K562 (cell line): ENCODE measurements around the gene TRMT2A. TPM values are rescaled to one million over a fixed set of nuclear protein-coding genes. Genes with fewer than 3 reads are reported as not detected.

ENCODE experiments used
- CAMTA2 ChIP-seq: fragments of 250-450 bp; sonication (Bioruptor Pico); conservative IDR thresholded peaks from 2 replicates; pipeline ENCODE4 v1.5.1; 2022
- CBX2 ChIP-seq: fragments of 200-600 bp; sonication (generic); IDR thresholded peaks from one replicate; pipeline ENCODE4 v1.6.1; 2012; ENCODE audit warnings: mild to moderate bottlenecking, low read length, inconsistent platforms; ENCODE audit not compliant: insufficient read depth, poor library complexity, severe bottlenecking
- CEBPB ChIP-seq: fragments of 450-650 bp; IDR thresholded peaks from 2 replicates; pipeline ENCODE4 v1.6.1; 2016; ENCODE audit warnings: missing genetic modification characterization, missing compliant biosample characterization
- CREB1 ChIP-seq, 2 experiments: sonication (generic) in 1 of 2; formaldehyde crosslinking in 1 of 2; IDR thresholded peaks; 2 replicates each; pipeline versions ENCODE4 v1.6.1 to v1.8.0; 2012 to 2022; ENCODE audit warnings: inconsistent platforms in 1 of 2, mild to moderate bottlenecking in 1 of 2, missing genetic modification reagents in 1 of 2, moderate library complexity in 1 of 2
- FOXA3 ChIP-seq, 2 experiments: fragments of 450-650 bp in 1 of 2; sonication (generic) in 1 of 2; formaldehyde crosslinking; IDR thresholded peaks in 1 of 2; conservative IDR thresholded peaks in 1 of 2; 2 replicates each; pipeline versions ENCODE4 v1.4.0 to v1.8.0; 2020 to 2022; ENCODE audit warnings: mild to moderate bottlenecking in 2 of 2, missing genetic modification reagents in 1 of 2
- FOXK1 ChIP-seq: sonication (generic); formaldehyde crosslinking; IDR thresholded peaks from 2 replicates; pipeline ENCODE4 v1.8.0; 2022; ENCODE audit warnings: missing genetic modification reagents, mild to moderate bottlenecking, borderline replicate concordance
- MXI1 ChIP-seq: IDR thresholded peaks from 2 replicates; pipeline ENCODE4 v1.6.1; 2011; ENCODE audit warnings: low read depth, mild to moderate bottlenecking, improper control_type of control experiment, low read length
- RERE ChIP-seq: sonication (generic); formaldehyde crosslinking; IDR thresholded peaks from 2 replicates; pipeline ENCODE4 v1.8.0; 2023; ENCODE audit warnings: missing genetic modification reagents, mild to moderate bottlenecking, borderline replicate concordance
- SMARCE1 ChIP-seq: fragments of 450-650 bp; IDR thresholded peaks from 2 replicates; pipeline ENCODE4 v1.7.1; 2016; ENCODE audit warnings: mild to moderate bottlenecking
- SP1 ChIP-seq: sonication (generic); formaldehyde crosslinking; IDR thresholded peaks from 2 replicates; pipeline ENCODE4 v1.8.1; 2022; ENCODE audit warnings: mild to moderate bottlenecking, missing genetic modification reagents
- SRSF1 ChIP-seq: fragments of 200-400 bp; formaldehyde crosslinking; IDR thresholded peaks from 2 replicates; pipeline ENCODE4 v1.6.1; 2017; ENCODE audit warnings: mild to moderate bottlenecking, low read depth, low read length, moderate library complexity
- TARDBP ChIP-seq: fragments of 450-650 bp; IDR thresholded peaks from 2 replicates; pipeline ENCODE4 v1.6.1; 2016
- TCF7 ChIP-seq: sonication (generic); IDR thresholded peaks from 2 replicates; pipeline ENCODE4 v1.6.1; 2016; ENCODE audit warnings: antibody characterized with exemption, borderline replicate concordance
- THAP12 ChIP-seq: fragments of 250-450 bp; sonication (Bioruptor Pico); IDR thresholded peaks from 2 replicates; pipeline ENCODE4 v1.9.0; 2021; ENCODE audit warnings: mild to moderate bottlenecking, inconsistent platforms
- ZNF121 ChIP-seq: sonication (generic); formaldehyde crosslinking; conservative IDR thresholded peaks from 2 replicates; pipeline ENCODE4 v1.8.0; 2022; ENCODE audit warnings: missing genetic modification reagents
- ZNF217 ChIP-seq: sonication (generic); formaldehyde crosslinking; IDR thresholded peaks from 2 replicates; pipeline ENCODE4 v1.8.0; 2022; ENCODE audit warnings: mild to moderate bottlenecking, missing genetic modification reagents
- polyA plus RNA-seq, 8 experiments: library from polyadenylated mRNA; depleted of rRNA in 4 of 8; stranded (reverse) in 5 of 8; unstranded in 3 of 8; fragments of >200 nt; fragmentation: Nextera tagmentation in 2 of 8; fragmentation: Illumina TruSeq in 1 of 8; extraction: Ambion mirVana in 2 of 8; extraction: Trizol in 1 of 8; gene quantifications; 2 replicates each; pipeline versions ENCODE4 v1.2.1 to v1.2.3, GENCODE V29; 2011 to 2014; ENCODE audit warnings: inconsistent platforms in 1 of 8, missing spikeins in 1 of 8
- total RNA-seq, 7 experiments: library from RNA; depleted of rRNA in 6 of 7; stranded (reverse); fragments of >200 nt in 6 of 7; fragmentation: Illumina TruSeq in 2 of 7; extraction: Trizol in 2 of 7; gene quantifications; 2 replicates each; pipeline versions ENCODE4 v1.2.1 to v1.2.3, GENCODE V29; 2011 to 2021; ENCODE audit warnings: low replicate concordance in 1 of 7
- TF ChIP-seq, protein P1 (sequence below): fragments of 450-650 bp; formaldehyde crosslinking; conservative IDR thresholded peaks from 2 replicates; pipeline ENCODE4 v1.4.0; 2022; ENCODE audit warnings: mild to moderate bottlenecking, missing genetic modification characterization

TRMT2A gene
- total and polyA plus RNA-seq, 9 of the 15 experiments (the other 6 are each of a cell fraction or from before 2014, with no cell fraction given), result 1.6 to 265 (median 140) TPM

DNA sequence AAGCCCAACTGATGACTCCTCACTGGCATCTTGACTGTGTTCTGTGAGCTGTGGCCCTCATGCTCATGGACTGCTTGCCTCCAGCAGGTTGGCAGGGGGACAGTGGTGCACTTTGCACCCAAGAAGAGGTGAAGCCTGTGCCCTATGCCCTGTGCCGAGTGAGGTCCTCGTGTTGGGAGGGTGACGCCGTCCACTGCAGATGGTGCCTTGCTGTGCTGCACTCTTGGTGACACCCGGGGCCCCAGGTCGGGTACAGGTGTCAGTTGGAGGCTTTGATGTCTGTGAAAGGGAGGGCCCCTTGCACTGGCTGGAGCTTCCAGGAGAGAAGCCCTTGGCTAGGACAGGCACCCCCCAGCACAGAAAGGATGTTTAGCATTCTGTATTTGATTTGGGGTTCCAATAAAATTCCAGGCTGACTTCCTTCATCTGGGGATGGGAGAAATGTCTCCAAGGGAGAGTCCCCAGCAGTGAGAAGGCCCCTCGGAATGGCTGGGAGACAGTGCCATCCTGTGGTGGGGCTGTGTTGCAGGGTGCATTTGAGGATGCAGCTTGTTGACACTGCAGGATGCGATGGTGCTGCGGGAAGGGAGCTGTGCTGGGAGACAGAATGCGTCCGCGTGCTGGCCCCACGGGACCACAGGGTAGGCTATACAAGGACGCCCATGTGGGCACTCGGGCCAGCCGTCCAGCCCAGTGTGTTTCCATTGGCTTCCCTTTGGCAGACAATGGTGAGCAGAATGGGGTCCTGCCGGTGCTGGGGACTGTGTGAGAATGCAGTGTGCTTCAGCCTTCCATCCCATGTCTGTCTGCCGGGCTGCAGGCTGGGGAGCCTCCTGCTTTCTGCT is 12.1 kb upstream of the TRMT2A start (continued):
- no peak for TF ChIP-seq RERE (CRISPR knock-in tag)
- TF ChIP-seq THAP12 (CRISPR knock-in tag), result peak; percentile 75; the same call in 1 of the 2 replicates
- no peak for TF ChIP-seq SRSF1
- TF ChIP-seq, protein P1, sequence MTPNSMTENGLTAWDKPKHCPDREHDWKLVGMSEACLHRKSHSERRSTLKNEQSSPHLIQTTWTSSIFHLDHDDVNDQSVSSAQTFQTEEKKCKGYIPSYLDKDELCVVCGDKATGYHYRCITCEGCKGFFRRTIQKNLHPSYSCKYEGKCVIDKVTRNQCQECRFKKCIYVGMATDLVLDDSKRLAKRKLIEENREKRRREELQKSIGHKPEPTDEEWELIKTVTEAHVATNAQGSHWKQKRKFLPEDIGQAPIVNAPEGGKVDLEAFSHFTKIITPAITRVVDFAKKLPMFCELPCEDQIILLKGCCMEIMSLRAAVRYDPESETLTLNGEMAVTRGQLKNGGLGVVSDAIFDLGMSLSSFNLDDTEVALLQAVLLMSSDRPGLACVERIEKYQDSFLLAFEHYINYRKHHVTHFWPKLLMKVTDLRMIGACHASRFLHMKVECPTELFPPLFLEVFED (CRISPR knock-in tag), result peak; percentile 79; the same call in 1 of the 2 replicates
- TF ChIP-seq SMARCE1, result peak; percentile 12; the same call in 1 of the 2 replicates
- no peak for TF ChIP-seq CEBPB (tag)
- no peak for TF ChIP-seq CBX2
- 0 out of 2 replicates have a peak, but pooled peaks have one; percentile 59 for TF ChIP-seq CAMTA2 (CRISPR knock-in tag)
- TF ChIP-seq SP1 (CRISPR knock-in tag), result no peak
- no peak; the same call in 1 of the 2 replicates for TF ChIP-seq CREB1 (IDR thresholded peaks at IDR 0.05)
- TF ChIP-seq CREB1 (CRISPR knock-in tag; IDR thresholded peaks at IDR 0.05), result no peak
- no peak for TF ChIP-seq FOXK1 (CRISPR knock-in tag)
- peak; percentile 43; the same call in 1 of the 2 replicates for TF ChIP-seq MXI1
- TF ChIP-seq FOXA3 (CRISPR knock-in tag; conservative IDR thresholded peaks at IDR 0.05 in 1 of 2, IDR thresholded peaks at IDR 0.05 in 1 of 2), result peak in 1 of 2 experiments; percentile 96; a peak in 2 of 4 replicates
- TF ChIP-seq ZNF217 (CRISPR knock-in tag), result no peak
- TF ChIP-seq TARDBP, result peak; percentile 87
- TF ChIP-seq ZNF121, result no peak
- peak; percentile 78 for TF ChIP-seq TCF7
